Measurements from ENCODE around the gene IL1R1. TPM values are rescaled to one million over a fixed set of nuclear protein-coding genes. Genes with fewer than 3 reads are reported as not detected.
"Not testable (repeated sequence)": the region's sequence is repeated elsewhere in the genome, so short reads cannot be mapped to it uniquely, and the experiment has no call there.

IL1R1 gene
- total RNA-seq, 1 experiment from 2014 or later: 23.5 TPM

DNA sequence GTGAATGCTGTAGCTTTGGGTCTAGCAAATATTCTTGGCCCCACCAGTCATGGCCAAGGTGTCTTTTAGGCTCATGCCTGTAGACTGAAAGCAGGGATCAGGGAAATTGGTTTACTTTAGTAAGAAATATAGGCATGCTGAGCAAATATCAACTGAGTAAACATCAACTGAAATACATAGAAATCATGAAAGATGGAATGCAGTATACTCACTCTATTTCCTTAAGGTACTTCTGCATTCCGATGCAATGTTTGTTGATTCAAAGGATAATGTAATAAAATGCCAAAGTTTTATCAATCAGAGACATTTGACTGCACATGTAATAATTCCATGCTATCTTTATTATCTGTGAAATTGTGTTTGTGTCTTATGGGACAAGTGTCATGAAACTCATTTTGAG lies 19.6 kb upstream of the IL1R1 start:
- ChIA-PET POLR2A (no interaction called here), CTCF (no interaction called here)
- H3K4me1 ChIP-seq: 0 out of 2 replicates have a peak, but pooled peaks cover 5% of the 10 kb centered on the region
- H3K36me3 ChIP-seq (ENCODE audit: control insufficient read depth, insufficient read depth, low read length): no peaks in the 10 kb centered on the region
- no peak overlapping the region for H3K4me3 ChIP-seq (ENCODE audit: low read depth, low read length)
- Mint-ChIP-seq H3K36me3 (ENCODE audit: insufficient read depth, unreplicated experiment) (no peaks in the 10 kb centered on the region), H3K27me3 (ENCODE audit: insufficient read depth, unreplicated experiment) (no peaks in the 10 kb centered on the region), H3K9me3 (ENCODE audit: unreplicated experiment) (peaks cover 20% of the 10 kb centered on the region), H3K4me3 (ENCODE audit: unreplicated experiment) (no peak overlapping the region), H3K27ac (ENCODE audit: unreplicated experiment) (no peak overlapping the region), H3K4me1 (ENCODE audit: low read depth, unreplicated experiment) (no peaks in the 10 kb centered on the region)
- H3K27me3 ChIP-seq (replicated peaks; ENCODE audit: control insufficient read depth, insufficient read depth, low read length): no peaks in the 10 kb centered on the region
- TF ChIP-seq, protein P1, sequence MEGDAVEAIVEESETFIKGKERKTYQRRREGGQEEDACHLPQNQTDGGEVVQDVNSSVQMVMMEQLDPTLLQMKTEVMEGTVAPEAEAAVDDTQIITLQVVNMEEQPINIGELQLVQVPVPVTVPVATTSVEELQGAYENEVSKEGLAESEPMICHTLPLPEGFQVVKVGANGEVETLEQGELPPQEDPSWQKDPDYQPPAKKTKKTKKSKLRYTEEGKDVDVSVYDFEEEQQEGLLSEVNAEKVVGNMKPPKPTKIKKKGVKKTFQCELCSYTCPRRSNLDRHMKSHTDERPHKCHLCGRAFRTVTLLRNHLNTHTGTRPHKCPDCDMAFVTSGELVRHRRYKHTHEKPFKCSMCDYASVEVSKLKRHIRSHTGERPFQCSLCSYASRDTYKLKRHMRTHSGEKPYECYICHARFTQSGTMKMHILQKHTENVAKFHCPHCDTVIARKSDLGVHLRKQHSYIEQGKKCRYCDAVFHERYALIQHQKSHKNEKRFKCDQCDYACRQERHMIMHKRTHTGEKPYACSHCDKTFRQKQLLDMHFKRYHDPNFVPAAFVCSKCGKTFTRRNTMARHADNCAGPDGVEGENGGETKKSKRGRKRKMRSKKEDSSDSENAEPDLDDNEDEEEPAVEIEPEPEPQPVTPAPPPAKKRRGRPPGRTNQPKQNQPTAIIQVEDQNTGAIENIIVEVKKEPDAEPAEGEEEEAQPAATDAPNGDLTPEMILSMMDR (IDR thresholded peaks at IDR 0.05; ENCODE audit: insufficient read depth in 1 of 2, low read depth in 1 of 2, low read length in 1 of 2, severe bottlenecking in 1 of 2, unreplicated experiment in 1 of 2): no peak
- H3K9me3 ChIP-seq: no peaks in the 10 kb centered on the region
- no peak for DNase-seq
- intact Hi-C loops (cut with micrococcal nuclease; ENCODE audit: unreplicated experiment): loop anchor here (2.0 kb wide), 1 partner anchor 34 kb away; no protein-coding TSS in a partner anchor
- no TSS peak for BruUV-seq (replicated peaks)

DNA sequence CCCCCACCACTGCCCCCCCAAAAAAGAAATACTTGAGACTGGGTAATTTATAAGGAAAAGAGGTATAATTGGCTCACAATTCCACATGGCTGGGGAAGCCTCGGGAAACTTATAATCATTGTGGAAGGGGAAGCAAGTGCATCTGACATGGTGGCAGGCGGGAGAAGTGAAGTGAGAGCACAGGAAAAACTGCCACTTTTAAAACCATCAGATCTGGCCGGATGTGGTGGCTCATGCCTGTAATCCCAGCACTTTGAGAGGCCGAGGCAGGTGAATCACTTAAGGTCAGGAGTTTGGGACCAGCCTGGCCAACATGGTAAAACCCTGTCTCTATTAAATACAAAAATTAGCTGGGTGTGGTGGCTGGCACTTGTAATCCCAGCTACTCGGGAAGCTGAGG lies 18.1 kb upstream of the IL1R1 start:
- H3K4me1 Mint-ChIP-seq (ENCODE audit: low read depth, unreplicated experiment); intact Hi-C loops (cut with micrococcal nuclease; ENCODE audit: unreplicated experiment); H3K27me3 Mint-ChIP-seq (ENCODE audit: insufficient read depth, unreplicated experiment); H3K27me3 ChIP-seq (replicated peaks; ENCODE audit: control insufficient read depth, insufficient read depth, low read length); POLR2A ChIA-PET; H3K36me3 ChIP-seq (ENCODE audit: control insufficient read depth, insufficient read depth, low read length); H3K27ac Mint-ChIP-seq (ENCODE audit: unreplicated experiment); CTCF ChIA-PET; H3K4me3 Mint-ChIP-seq (ENCODE audit: unreplicated experiment); BruUV-seq (replicated peaks); H3K4me1 ChIP-seq; H3K9me3 ChIP-seq; H3K36me3 Mint-ChIP-seq (ENCODE audit: insufficient read depth, unreplicated experiment); H3K4me3 ChIP-seq (ENCODE audit: low read depth, low read length); DNase-seq: not testable (repeated sequence)
- H3K9me3 Mint-ChIP-seq (ENCODE audit: unreplicated experiment): peaks cover 20% of the 10 kb centered on the region

DNA sequence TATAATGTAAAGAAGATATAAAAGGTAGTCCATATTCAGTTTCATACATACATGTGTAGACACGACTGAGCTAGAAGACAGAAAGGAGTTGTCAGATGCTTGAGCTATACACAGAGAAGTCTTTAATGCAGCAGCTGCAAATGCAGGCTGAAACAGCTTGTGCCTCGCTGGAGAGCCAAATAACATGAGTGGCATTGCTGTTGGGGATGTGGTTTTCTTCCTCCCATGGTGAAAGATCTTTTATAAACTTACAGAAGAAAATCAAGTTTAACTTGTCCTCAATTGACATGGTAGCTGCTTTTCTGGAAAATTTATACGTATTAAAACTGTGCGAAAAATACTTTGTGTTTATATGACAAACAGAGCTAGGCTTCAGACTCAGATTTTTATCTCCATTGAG lies 16.4 kb upstream of the IL1R1 start:
- Histone ChIP-seq H3K27me3 (replicated peaks; ENCODE audit: control insufficient read depth, insufficient read depth, low read length) (no peaks in the 10 kb centered on the region), H3K36me3 (ENCODE audit: control insufficient read depth, insufficient read depth, low read length) (no peaks in the 10 kb centered on the region), H3K9me3 (no peaks in the 10 kb centered on the region), H3K4me1 (0 out of 2 replicates have a peak, but pooled peaks cover 5% of the 10 kb centered on the region), H3K4me3 (ENCODE audit: low read depth, low read length) (no peak overlapping the region)
- intact Hi-C loops (cut with micrococcal nuclease; ENCODE audit: unreplicated experiment): no loop called here
- H3K9me3 Mint-ChIP-seq (ENCODE audit: unreplicated experiment): peaks cover 26% of the 10 kb centered on the region
- no peaks in the 10 kb centered on the region for H3K36me3 Mint-ChIP-seq (ENCODE audit: insufficient read depth, unreplicated experiment)
- ChIA-PET POLR2A (no interaction called here), CTCF (interaction anchor here (0.7 kb wide), 1 partner anchor 1461 kb away, joined by 6 read pairs; no protein-coding TSS in a partner anchor)
- H3K4me3 Mint-ChIP-seq (ENCODE audit: unreplicated experiment): no peak overlapping the region
- no peak overlapping the region for H3K27ac Mint-ChIP-seq (ENCODE audit: unreplicated experiment)
- TF ChIP-seq, protein P1 (IDR thresholded peaks at IDR 0.05; ENCODE audit: insufficient read depth in 1 of 2, low read depth in 1 of 2, low read length in 1 of 2, severe bottlenecking in 1 of 2, unreplicated experiment in 1 of 2): no peak
- peaks cover 7% of the 10 kb centered on the region for H3K4me1 Mint-ChIP-seq (ENCODE audit: low read depth, unreplicated experiment)
- no peaks in the 10 kb centered on the region for H3K27me3 Mint-ChIP-seq (ENCODE audit: insufficient read depth, unreplicated experiment)
- BruUV-seq (replicated peaks): no TSS peak
- DNase-seq: no peak

DNA sequence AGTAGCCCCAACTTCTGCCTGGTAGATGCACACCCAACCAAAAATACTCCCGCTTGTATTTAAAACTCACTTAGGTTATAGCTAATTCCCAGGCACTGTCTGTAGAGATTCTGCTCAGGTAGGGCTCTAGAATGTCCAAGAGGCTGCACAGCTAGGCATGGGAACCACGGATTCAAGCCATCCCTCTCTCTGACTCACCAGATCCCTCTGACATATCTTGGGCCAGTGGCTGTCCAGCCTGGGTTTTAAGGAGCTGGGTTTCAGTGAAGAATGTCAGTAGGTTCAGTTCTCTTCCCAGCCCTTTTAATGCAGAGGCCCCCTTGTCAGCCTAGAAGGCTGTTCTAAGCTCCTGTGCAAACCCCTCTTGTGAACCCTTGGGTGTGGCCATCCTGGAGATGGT lies 15.9 kb upstream of the IL1R1 start:
- no TSS peak for BruUV-seq (replicated peaks)
- ChIA-PET CTCF (interaction anchor here (0.7 kb wide), 1 partner anchor 1461 kb away, joined by 6 read pairs; no protein-coding TSS in a partner anchor), POLR2A (no interaction called here)
- H3K9me3 Mint-ChIP-seq (ENCODE audit: unreplicated experiment): peaks cover 31% of the 10 kb centered on the region
- no peak overlapping the region for H3K4me3 ChIP-seq (ENCODE audit: low read depth, low read length)
- H3K36me3 Mint-ChIP-seq (ENCODE audit: insufficient read depth, unreplicated experiment): no peaks in the 10 kb centered on the region
- H3K4me1 ChIP-seq: 0 out of 2 replicates have a peak, but pooled peaks cover 5% of the 10 kb centered on the region
- H3K4me3 Mint-ChIP-seq (ENCODE audit: unreplicated experiment): no peak overlapping the region
- H3K36me3 ChIP-seq (ENCODE audit: control insufficient read depth, insufficient read depth, low read length): no peaks in the 10 kb centered on the region
- peaks cover 7% of the 10 kb centered on the region for H3K4me1 Mint-ChIP-seq (ENCODE audit: low read depth, unreplicated experiment)
- no peaks in the 10 kb centered on the region for H3K27me3 ChIP-seq (replicated peaks; ENCODE audit: control insufficient read depth, insufficient read depth, low read length)
- H3K9me3 ChIP-seq: no peaks in the 10 kb centered on the region
- H3K27ac Mint-ChIP-seq (ENCODE audit: unreplicated experiment): no peak overlapping the region
- TF ChIP-seq, protein P1 (IDR thresholded peaks at IDR 0.05; ENCODE audit: insufficient read depth in 1 of 2, low read depth in 1 of 2, low read length in 1 of 2, severe bottlenecking in 1 of 2, unreplicated experiment in 1 of 2): no peak
- H3K27me3 Mint-ChIP-seq (ENCODE audit: insufficient read depth, unreplicated experiment): no peaks in the 10 kb centered on the region
- intact Hi-C loops (cut with micrococcal nuclease; ENCODE audit: unreplicated experiment): no loop called here
- no peak for DNase-seq
